ENCODE measurements around the gene TMTC2.

TMTC2 gene

GRCh38 chr12:83097643-83098342 is 411.1 kb downstream of the TMTC2 start:
- in situ Hi-C loops (cut with MboI; ENCODE audit: low pct_unique_long_range_greater_than_20kb, low sequenced_read_pairs, unreplicated experiment): no loop called here
- TF ChIP-seq CTCF (IDR thresholded peaks at IDR 0.05; ENCODE audit: extremely low read depth, insufficient read depth, missing control alignments): no peak
- DNase-seq (ENCODE audit: low spot score): no peak

GRCh38 chr12:83099436-83099835 is 412.7 kb downstream of the TMTC2 start:
- no peak for TF ChIP-seq CTCF (IDR thresholded peaks at IDR 0.05; ENCODE audit: extremely low read depth, insufficient read depth, missing control alignments)
- in situ Hi-C loops (cut with MboI; ENCODE audit: low pct_unique_long_range_greater_than_20kb, low sequenced_read_pairs, unreplicated experiment): no loop called here
- no peak for DNase-seq (ENCODE audit: low spot score)

GRCh38 chr12:83102499-83102898 is 415.8 kb downstream of the TMTC2 start:
- DNase-seq (ENCODE audit: low spot score): no peak
- in situ Hi-C loops (cut with MboI; ENCODE audit: low pct_unique_long_range_greater_than_20kb, low sequenced_read_pairs, unreplicated experiment): no loop called here
- TF ChIP-seq CTCF (IDR thresholded peaks at IDR 0.05; ENCODE audit: extremely low read depth, insufficient read depth, missing control alignments): no peak

GRCh38 chr12:83106873-83107272 is 420.2 kb downstream of the TMTC2 start:
- TF ChIP-seq CTCF (IDR thresholded peaks at IDR 0.05; ENCODE audit: extremely low read depth, insufficient read depth, missing control alignments): no peak
- in situ Hi-C loops (cut with MboI; ENCODE audit: low pct_unique_long_range_greater_than_20kb, low sequenced_read_pairs, unreplicated experiment): no loop called here
- no peak for DNase-seq (ENCODE audit: low spot score)

- DNase-seq (ENCODE audit: low spot score): no peak
- in situ Hi-C loops (cut with MboI; ENCODE audit: low pct_unique_long_range_greater_than_20kb, low sequenced_read_pairs, unreplicated experiment): no loop called here
- TF ChIP-seq CTCF (IDR thresholded peaks at IDR 0.05; ENCODE audit: extremely low read depth, insufficient read depth, missing control alignments): no peak
Measured at GRCh38 chr12:83110424-83110823, 423.7 kb downstream of the TMTC2 start.

GRCh38 chr12:83113945-83114344 is 427.2 kb downstream of the TMTC2 start:
- no peak for DNase-seq (ENCODE audit: low spot score)
- no peak for TF ChIP-seq CTCF (IDR thresholded peaks at IDR 0.05; ENCODE audit: extremely low read depth, insufficient read depth, missing control alignments)
- in situ Hi-C loops (cut with MboI; ENCODE audit: low pct_unique_long_range_greater_than_20kb, low sequenced_read_pairs, unreplicated experiment): no loop called here
